ENCODE results near the gene FAM131A.

Gene FAM131A, protein sequence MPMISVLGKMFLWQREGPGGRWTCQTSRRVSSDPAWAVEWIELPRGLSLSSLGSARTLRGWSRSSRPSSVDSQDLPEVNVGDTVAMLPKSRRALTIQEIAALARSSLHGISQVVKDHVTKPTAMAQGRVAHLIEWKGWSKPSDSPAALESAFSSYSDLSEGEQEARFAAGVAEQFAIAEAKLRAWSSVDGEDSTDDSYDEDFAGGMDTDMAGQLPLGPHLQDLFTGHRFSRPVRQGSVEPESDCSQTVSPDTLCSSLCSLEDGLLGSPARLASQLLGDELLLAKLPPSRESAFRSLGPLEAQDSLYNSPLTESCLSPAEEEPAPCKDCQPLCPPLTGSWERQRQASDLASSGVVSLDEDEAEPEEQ

DNA sequence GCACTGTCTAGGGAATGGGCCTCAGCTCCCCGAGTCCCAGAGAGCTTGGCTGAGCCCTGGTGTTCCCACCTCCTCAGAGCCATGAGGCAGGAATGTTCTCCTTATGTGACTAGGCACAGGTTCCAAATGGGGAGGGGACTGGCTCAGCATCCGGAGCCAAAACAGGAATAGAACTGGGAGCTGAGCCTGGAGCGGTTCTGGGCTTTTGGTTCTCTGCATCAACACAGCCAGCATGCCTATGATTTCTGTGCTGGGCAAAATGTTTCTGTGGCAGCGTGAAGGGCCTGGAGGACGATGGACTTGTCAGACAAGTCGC, at the start of gene FAM131A:
TSS of gene FAM131A (plus strand) at position 202 of the 316 bp plus-strand sequence. CDS start at position 233, 31 bp downstream.
- Histone ChIP-seq H3K4me1 (ENCODE audit: control insufficient read depth, insufficient read depth, low read length) (peaks cover 6% of the 10 kb centered on the region), H3K9me3 (ENCODE audit: control insufficient read depth, insufficient read depth, low read length) (no peaks in the 10 kb centered on the region), H3K27ac (ENCODE audit: low read length) (no peak within 1 kb of the TSS), H3K27me3 (ENCODE audit: control insufficient read depth, insufficient read depth, low read length) (no peaks in the 10 kb centered on the region), H3K36me3 (ENCODE audit: control insufficient read depth, insufficient read depth, low read length) (peaks cover 18% of the 10 kb centered on the region), H3K4me3 (ENCODE audit: low read length) (peak within 1 kb of the TSS; percentile 91; the same call in 1 of the 2 replicates)
- WGBS (ENCODE audit: insufficient coverage, insufficient read length): no CpG with 5 or more reads among the region's 6 CpGs
- no peak for DNase-seq (ENCODE audit: low read depth, low spot score)

DNA sequence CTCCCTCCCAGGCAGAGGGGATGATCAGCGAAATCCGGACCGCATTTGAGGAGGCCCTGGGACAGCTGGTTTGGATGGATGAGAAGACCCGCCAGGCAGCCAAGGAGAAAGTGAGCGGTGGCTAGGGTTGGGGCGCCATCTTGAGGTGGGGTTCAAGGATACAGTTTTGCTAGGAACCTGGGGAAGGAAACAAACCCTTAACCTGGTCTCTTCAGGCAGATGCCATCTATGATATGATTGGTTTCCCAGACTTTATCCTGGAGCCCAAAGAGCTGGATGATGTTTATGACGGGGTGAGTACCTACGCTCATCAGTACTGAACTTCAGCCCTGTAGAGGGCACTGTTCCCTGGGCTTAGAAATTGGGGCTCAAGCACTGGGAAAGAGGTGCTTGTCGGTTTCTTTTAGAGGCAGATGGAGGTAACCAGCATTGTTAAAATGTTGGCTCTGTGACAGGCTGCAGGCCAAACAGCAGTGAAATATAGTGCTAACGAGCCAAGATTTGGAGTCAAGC, 47.9 kb upstream of the FAM131A start:
- no peaks in the 10 kb centered on the region for H3K27me3 ChIP-seq (ENCODE audit: control insufficient read depth, insufficient read depth, low read length)
- peak; percentile 60 for DNase-seq (ENCODE audit: low read depth, low spot score)
- H3K4me3 ChIP-seq (ENCODE audit: low read length): no peak overlapping the region
- no peak overlapping the region for H3K27ac ChIP-seq (ENCODE audit: low read length)
- H3K9me3 ChIP-seq (ENCODE audit: control insufficient read depth, insufficient read depth, low read length): no peaks in the 10 kb centered on the region
- H3K36me3 ChIP-seq (ENCODE audit: control insufficient read depth, insufficient read depth, low read length): no peaks in the 10 kb centered on the region
- H3K4me1 ChIP-seq (ENCODE audit: control insufficient read depth, insufficient read depth, low read length): no peaks in the 10 kb centered on the region; the same call in 1 of the 2 replicates
- no CpG with 5 or more reads among the region's 10 CpGs for WGBS (ENCODE audit: insufficient coverage, insufficient read length)

DNA sequence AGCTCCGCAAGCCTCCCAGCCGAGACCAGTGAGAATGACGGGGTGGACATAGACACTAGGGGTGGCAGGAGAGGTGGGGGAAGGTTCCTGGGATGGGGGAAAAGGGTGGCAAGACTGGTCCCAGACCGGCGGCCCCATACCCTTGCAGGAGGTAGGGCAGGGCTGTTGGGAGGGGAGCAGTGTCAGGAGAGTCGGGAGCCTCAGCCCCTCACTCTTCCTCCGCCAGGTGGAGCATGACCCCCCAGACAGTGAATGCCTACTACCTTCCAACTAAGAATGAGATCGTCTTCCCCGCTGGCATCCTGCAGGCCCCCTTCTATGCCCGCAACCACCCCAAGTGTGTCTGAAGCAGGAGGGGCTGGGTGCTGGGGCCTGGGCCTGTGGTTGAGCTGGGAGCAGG, 47.1 kb upstream of the FAM131A start:
- no peaks in the 10 kb centered on the region for H3K4me1 ChIP-seq (ENCODE audit: control insufficient read depth, insufficient read depth, low read length)
- no CpG with 5 or more reads among the region's 10 CpGs for WGBS (ENCODE audit: insufficient coverage, insufficient read length)
- H3K36me3 ChIP-seq (ENCODE audit: control insufficient read depth, insufficient read depth, low read length): no peaks in the 10 kb centered on the region
- DNase-seq (ENCODE audit: low read depth, low spot score): no peak
- no peaks in the 10 kb centered on the region for H3K27me3 ChIP-seq (ENCODE audit: control insufficient read depth, insufficient read depth, low read length)
- H3K27ac ChIP-seq (ENCODE audit: low read length): no peak overlapping the region
- no peak overlapping the region for H3K4me3 ChIP-seq (ENCODE audit: low read length)
- no peaks in the 10 kb centered on the region for H3K9me3 ChIP-seq (ENCODE audit: control insufficient read depth, insufficient read depth, low read length)

DNA sequence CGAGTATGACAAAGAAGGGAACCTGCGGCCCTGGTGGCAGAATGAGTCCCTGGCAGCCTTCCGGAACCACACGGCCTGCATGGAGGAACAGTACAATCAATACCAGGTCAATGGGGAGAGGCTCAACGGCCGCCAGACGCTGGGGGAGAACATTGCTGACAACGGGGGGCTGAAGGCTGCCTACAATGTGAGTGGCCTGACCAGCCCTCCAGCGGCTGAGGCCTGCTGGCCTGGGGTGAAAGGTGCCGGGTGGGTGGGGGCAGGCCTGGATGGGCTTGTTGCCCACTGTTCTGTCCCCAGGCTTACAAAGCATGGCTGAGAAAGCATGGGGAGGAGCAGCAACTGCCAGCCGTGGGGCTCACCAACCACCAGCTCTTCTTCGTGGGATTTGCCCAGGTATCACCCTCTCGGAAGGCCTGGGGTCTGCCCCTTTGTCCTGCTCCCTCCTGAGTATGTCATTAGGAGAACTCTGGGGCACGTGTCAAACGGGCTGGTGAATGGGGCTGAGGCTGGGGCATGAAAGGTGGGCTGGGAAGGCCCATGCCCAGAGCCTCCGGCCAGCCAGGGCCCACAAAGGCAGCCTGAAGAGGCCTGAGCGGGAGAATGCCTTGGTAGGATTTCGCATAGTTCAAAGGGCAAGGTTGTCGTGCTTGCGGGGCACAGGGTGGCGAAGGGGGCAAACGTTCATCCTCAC, 46.2 kb upstream of the FAM131A start:
- no CpG with 5 or more reads among the region's 22 CpGs for WGBS (ENCODE audit: insufficient coverage, insufficient read length)
- Histone ChIP-seq H3K4me1 (ENCODE audit: control insufficient read depth, insufficient read depth, low read length) (no peaks in the 10 kb centered on the region), H3K27me3 (ENCODE audit: control insufficient read depth, insufficient read depth, low read length) (no peaks in the 10 kb centered on the region), H3K36me3 (ENCODE audit: control insufficient read depth, insufficient read depth, low read length) (no peaks in the 10 kb centered on the region), H3K9me3 (ENCODE audit: control insufficient read depth, insufficient read depth, low read length) (no peaks in the 10 kb centered on the region), H3K27ac (ENCODE audit: low read length) (no peak overlapping the region), H3K4me3 (ENCODE audit: low read length) (no peak overlapping the region)
- DNase-seq (ENCODE audit: low read depth, low spot score): no peak

DNA sequence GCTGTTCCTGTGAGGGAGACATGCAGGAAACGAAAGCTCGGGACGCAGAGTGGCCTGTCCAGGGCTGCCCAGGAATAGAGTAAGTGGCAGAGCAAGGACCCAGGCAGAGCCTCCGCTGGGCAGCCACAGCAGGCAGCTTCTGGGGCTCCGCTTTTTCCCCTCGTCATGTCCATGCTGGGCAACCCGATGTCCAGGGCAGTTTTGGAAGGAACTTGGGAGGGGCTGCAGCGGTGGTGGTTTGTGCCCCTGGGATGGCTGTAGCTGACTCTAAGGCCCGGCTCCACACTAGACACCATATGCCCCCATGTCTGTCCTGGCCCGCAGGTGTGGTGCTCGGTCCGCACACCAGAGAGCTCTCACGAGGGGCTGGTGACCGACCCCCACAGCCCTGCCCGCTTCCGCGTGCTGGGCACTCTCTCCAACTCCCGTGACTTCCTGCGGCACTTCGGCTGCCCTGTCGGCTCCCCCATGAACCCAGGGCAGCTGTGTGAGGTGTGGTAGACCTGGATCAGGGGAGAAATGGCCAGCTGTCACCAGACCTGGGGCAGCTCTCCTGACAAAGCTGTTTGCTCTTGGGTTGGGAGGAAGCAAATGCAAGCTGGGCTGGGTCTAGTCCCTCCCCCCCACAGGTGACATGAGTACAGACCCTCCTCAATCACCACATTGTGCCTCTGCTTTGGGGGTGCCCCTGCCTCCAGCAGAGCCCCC, 45.5 kb upstream of the FAM131A start:
- H3K36me3 ChIP-seq (ENCODE audit: control insufficient read depth, insufficient read depth, low read length): no peaks in the 10 kb centered on the region
- H3K9me3 ChIP-seq (ENCODE audit: control insufficient read depth, insufficient read depth, low read length): no peaks in the 10 kb centered on the region
- DNase-seq (ENCODE audit: low read depth, low spot score): no peak
- H3K27ac ChIP-seq (ENCODE audit: low read length): no peak overlapping the region
- H3K4me3 ChIP-seq (ENCODE audit: low read length): no peak overlapping the region
- H3K27me3 ChIP-seq (ENCODE audit: control insufficient read depth, insufficient read depth, low read length): no peaks in the 10 kb centered on the region
- no CpG with 5 or more reads among the region's 21 CpGs for WGBS (ENCODE audit: insufficient coverage, insufficient read length)
- no peaks in the 10 kb centered on the region for H3K4me1 ChIP-seq (ENCODE audit: control insufficient read depth, insufficient read depth, low read length)

DNA sequence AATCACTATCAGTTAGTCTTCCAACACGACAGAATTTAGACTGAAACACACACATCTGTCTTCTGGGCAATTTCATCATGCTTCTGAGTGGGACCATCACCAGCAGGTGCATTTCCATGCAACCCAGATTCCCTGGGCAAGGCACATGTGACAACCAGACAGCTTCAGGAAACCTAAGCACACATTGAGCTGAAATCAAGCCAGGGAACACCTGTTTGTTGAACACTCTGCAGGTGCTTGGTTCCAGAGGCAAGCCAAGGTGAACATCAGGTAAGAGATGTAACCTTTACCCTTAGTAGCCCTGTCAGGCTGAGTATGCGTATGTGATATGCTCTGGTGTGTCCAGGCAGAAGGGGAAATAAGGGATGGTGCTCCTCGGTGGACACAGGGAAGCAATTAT, 41.6 kb upstream of the FAM131A start:
- H3K9me3 ChIP-seq (ENCODE audit: control insufficient read depth, insufficient read depth, low read length): no peaks in the 10 kb centered on the region
- no CpG with 5 or more reads among the region's 3 CpGs for whole genome bisulfite sequencing (ENCODE audit: insufficient coverage, insufficient read length)
- H3K4me3 ChIP-seq (ENCODE audit: low read length): no peak overlapping the region
- H3K27ac ChIP-seq (ENCODE audit: low read length): no peak overlapping the region
- no peaks in the 10 kb centered on the region for H3K36me3 ChIP-seq (ENCODE audit: control insufficient read depth, insufficient read depth, low read length)
- H3K27me3 ChIP-seq (ENCODE audit: control insufficient read depth, insufficient read depth, low read length): no peaks in the 10 kb centered on the region
- DNase-seq (ENCODE audit: low read depth, low spot score): no peak
- no peaks in the 10 kb centered on the region for H3K4me1 ChIP-seq (ENCODE audit: control insufficient read depth, insufficient read depth, low read length)

DNA sequence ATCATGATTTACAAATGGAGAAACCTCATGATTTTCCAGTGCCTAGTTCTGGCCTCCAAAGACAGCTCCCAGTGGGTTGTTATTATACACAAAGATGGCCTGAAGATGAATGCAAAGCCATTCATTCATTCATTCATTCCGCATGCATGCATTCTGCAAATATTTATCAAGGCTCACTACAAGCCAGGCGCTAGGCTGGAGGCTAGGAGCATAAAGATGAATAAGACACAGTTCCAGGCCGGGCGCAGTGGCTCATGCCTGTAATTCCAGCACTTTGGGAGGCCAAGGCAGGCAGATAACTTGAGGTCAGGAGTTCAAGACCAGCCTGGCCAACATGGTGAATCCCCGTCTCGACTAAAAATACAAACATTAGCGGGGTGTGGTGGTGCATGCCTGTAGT, 40.8 kb upstream of the FAM131A start:
- DNase-seq (ENCODE audit: low read depth, low spot score): no peak
- no CpG with 5 or more reads among the region's 7 CpGs for WGBS (ENCODE audit: insufficient coverage, insufficient read length)
- Histone ChIP-seq H3K4me1 (ENCODE audit: control insufficient read depth, insufficient read depth, low read length) (no peaks in the 10 kb centered on the region), H3K4me3 (ENCODE audit: low read length) (no peak overlapping the region), H3K27ac (ENCODE audit: low read length) (no peak overlapping the region), H3K36me3 (ENCODE audit: control insufficient read depth, insufficient read depth, low read length) (peaks cover 1% of the 10 kb centered on the region; the same call in 1 of the 2 replicates), H3K27me3 (ENCODE audit: control insufficient read depth, insufficient read depth, low read length) (no peaks in the 10 kb centered on the region), H3K9me3 (ENCODE audit: control insufficient read depth, insufficient read depth, low read length) (no peaks in the 10 kb centered on the region)

DNA sequence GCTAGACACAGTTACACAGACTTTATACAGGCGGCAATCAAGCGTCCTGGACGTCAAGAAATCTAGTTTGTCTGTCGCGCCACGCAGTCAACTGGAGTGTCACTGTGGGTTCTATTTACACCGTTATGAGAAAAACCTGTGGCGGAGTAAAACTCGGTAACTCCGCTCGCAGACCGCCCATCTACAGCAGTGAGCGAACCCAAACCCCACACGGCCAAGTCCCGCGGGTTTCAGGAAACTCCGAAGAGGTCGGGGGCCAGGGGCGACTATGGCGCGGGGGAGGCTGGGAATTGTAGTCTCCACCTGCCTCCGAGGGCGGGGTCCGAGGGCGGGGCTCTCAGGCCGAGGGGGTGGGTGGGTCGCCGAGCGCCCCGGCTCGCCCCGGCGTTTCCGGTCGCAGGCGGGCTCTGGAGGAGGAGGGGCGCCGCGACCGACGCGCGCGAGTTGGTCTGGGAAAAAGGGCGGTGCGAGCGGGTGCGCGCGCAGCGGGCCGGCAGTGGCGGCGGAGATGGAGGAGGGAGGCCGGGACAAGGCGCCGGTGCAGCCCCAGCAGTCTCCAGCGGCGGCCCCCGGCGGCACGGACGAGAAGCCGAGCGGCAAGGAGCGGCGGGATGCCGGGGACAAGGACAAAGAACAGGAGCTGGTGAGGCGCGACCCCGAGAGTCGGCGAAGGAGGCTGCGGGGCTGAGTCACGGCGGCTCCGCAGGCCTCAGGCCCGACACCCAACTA, 38.5 kb upstream of the FAM131A start, which contains the start of gene PSMD2:
TSS of gene PSMD2 (plus strand) at position 483 of the 729 bp plus-strand sequence. CDS start at position 509, 26 bp downstream.
- DNase-seq (ENCODE audit: low read depth, low spot score): peak; percentile 70
- H3K4me3 ChIP-seq (ENCODE audit: low read length): peak within 1 kb of the TSS; percentile 97
- H3K27me3 ChIP-seq (ENCODE audit: control insufficient read depth, insufficient read depth, low read length): no peaks in the 10 kb centered on the region
- no peak within 1 kb of the TSS for H3K27ac ChIP-seq (ENCODE audit: low read length)
- peaks cover 20% of the 10 kb centered on the region for H3K36me3 ChIP-seq (ENCODE audit: control insufficient read depth, insufficient read depth, low read length)
- no peaks in the 10 kb centered on the region for H3K4me1 ChIP-seq (ENCODE audit: control insufficient read depth, insufficient read depth, low read length)
- WGBS (ENCODE audit: insufficient coverage, insufficient read length): no CpG with 5 or more reads among the region's 78 CpGs
- H3K9me3 ChIP-seq (ENCODE audit: control insufficient read depth, insufficient read depth, low read length): no peaks in the 10 kb centered on the region

DNA sequence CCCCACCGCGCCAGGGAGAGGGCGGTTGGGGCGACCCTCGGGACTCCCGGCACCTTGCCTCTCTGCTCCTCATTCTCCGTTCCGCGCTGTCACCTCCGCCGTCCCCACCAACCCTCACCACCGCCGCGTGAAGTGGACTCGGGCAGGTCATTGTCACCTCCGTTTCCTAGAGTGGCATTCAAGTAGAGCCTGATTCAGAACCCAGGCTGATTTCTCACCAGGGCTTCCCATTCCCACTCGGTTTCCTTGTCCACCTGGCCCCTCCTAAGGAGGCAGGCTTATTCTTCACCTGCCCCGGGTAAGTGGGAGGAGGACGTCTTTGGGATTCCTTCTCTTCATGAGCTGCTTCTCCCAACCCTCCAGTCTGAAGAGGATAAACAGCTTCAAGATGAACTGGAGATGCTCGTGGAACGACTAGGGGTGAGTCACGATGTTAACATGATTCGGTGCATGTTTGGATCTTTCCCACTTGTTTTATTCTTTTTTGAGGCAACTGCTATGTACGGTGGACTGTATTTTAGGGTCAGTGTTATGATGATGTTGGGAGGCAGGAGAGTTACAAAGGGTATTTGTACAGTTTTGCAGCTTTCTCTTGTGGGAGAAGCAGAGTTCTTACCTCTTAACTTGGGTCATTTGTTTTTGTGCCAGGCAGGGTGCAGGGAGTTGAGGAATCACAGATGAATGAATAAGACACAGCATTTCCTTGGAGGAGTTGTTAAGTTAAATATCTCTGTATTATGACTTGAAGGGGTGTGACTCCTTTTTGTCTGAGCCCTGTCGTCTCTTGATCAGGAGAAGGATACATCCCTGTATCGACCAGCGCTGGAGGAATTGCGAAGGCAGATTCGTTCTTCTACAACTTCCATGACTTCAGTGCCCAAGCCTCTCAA, 37.7 kb upstream of the FAM131A start:
- no CpG with 5 or more reads among the region's 29 CpGs for WGBS (ENCODE audit: insufficient coverage, insufficient read length)
- Histone ChIP-seq H3K27ac (ENCODE audit: low read length) (no peak overlapping the region), H3K4me1 (ENCODE audit: control insufficient read depth, insufficient read depth, low read length) (no peaks in the 10 kb centered on the region), H3K4me3 (ENCODE audit: low read length) (peak overlapping the region; percentile 97), H3K9me3 (ENCODE audit: control insufficient read depth, insufficient read depth, low read length) (no peaks in the 10 kb centered on the region), H3K27me3 (ENCODE audit: control insufficient read depth, insufficient read depth, low read length) (no peaks in the 10 kb centered on the region), H3K36me3 (ENCODE audit: control insufficient read depth, insufficient read depth, low read length) (peaks cover 26% of the 10 kb centered on the region)
- DNase-seq (ENCODE audit: low read depth, low spot score): no peak

Measured in iPS DF 6.9 (cell line).